Fibroblast of upper back skin (primary cell): ENCODE results near the gene EPHB6.

ENCODE experiments used
- DNase-seq: peaks from one replicate; pipeline ENCODE4 v3.0.0-alpha.2; 2013

EPHB6 gene

GRCh38 chr7:142865766-142866165, 10.9 kb downstream of the EPHB6 start:
- no peak for DNase-seq

- peak; percentile 5 for DNase-seq
Observed at GRCh38 chr7:142866361-142867096, 11.7 kb downstream of the EPHB6 start.

- DNase-seq, result no peak
Observed at GRCh38 chr7:142867097-142867378, 12.2 kb downstream of the EPHB6 start.

GRCh38 chr7:142867398-142868187, 12.7 kb downstream of the EPHB6 start:
- DNase-seq, result no peak

- DNase-seq, result no peak
Observed at GRCh38 chr7:142868188-142868985, 13.5 kb downstream of the EPHB6 start.

- no peak for DNase-seq
Observed at GRCh38 chr7:142868986-142869415, 14.1 kb downstream of the EPHB6 start.

- DNase-seq, result no peak
Observed at GRCh38 chr7:142869434-142869833, 14.6 kb downstream of the EPHB6 start.

GRCh38 chr7:142870147-142870559, 15.3 kb downstream of the EPHB6 start:
- no peak for DNase-seq

- DNase-seq, result no peak
Observed at GRCh38 chr7:142870566-142871259, 15.8 kb downstream of the EPHB6 start.

GRCh38 chr7:142871260-142872105, 16.6 kb downstream of the EPHB6 start:
- DNase-seq, result no peak

- DNase-seq, result no peak
Observed at GRCh38 chr7:142872106-142872675, 17.3 kb downstream of the EPHB6 start.

GRCh38 chr7:142873281-142873784, 18.5 kb downstream of the EPHB6 start:
- DNase-seq, result no peak

- DNase-seq, result no peak
Observed at GRCh38 chr7:142873871-142874270, 19.0 kb downstream of the EPHB6 start.

- DNase-seq, result no peak
Observed at GRCh38 chr7:142874409-142874808, 19.5 kb downstream of the EPHB6 start.

- no peak for DNase-seq
Observed at GRCh38 chr7:142874837-142875236, 20.0 kb downstream of the EPHB6 start.

- no peak for DNase-seq
Observed at GRCh38 chr7:142875456-142875855, 20.6 kb downstream of the EPHB6 start.

- no peak for DNase-seq
Observed at GRCh38 chr7:142876236-142876960, 21.5 kb downstream of the EPHB6 start.

- DNase-seq, result no peak
Observed at GRCh38 chr7:142876991-142877910, 22.4 kb downstream of the EPHB6 start.

- DNase-seq, result no peak
Observed at GRCh38 chr7:142878315-142878714, 23.4 kb downstream of the EPHB6 start.

GRCh38 chr7:142879060-142879459, 24.2 kb downstream of the EPHB6 start:
- DNase-seq, result no peak
